ENCODE data around the gene ANKRD24. TPM values are rescaled to one million over a fixed set of nuclear protein-coding genes. Genes with fewer than 3 reads are reported as not detected.

The ANKRD24 gene
- total and polyA plus RNA-seq, 8 donors = 0.29 to 6.1 (median 2.3) TPM; not detected in 1

DNA sequence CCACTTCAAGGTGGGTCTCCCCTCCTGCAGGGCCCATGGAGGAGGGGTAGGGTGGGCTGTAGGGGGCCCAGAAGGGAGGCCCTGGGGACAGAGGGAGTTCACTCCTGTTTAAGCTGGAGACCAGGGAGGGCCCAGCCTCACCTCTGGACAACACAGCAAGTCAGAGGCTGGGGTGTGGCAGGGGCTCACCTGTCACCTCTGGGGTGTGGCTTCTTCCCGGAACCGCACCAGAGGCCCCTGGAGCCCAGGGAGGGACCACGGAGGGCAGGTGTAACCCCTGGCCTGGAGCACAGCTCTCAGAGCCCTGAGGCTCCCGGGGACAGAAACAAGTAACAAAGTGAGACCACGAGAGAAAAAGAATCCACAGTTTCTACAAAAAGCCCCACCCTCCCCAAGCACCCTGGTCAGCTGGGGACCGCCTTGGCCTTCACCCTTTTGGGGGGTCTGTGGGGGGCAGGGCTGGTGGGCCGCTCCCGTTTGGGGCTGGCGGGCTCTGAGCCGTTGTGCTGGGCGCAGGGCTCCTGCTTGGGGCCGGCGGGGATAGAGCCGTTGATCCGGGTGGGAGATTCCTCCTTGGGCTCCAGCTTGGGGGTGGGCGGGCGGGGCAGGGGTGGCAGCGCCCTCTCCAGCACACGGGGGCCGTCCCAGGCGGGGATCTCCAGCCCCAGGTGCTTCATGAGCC lies 8.1 kb upstream of the ANKRD24 start:
- intact Hi-C loops (cut with DNase I; ENCODE audit: low total_unique reads) = no loop called here
- 70 to 81% (median 72%) methylated on average over 10 to 21 of the region's 21 CpGs for WGBS, 5 donors
- no peaks in the 10 kb centered on the region for H3K9me3 ChIP-seq
- no peak for TF ChIP-seq POLR2A (IDR thresholded peaks at IDR 0.05)
- no peak for TF ChIP-seq POLR2AphosphoS5 (IDR thresholded peaks at IDR 0.05)
- no peak for TF ChIP-seq EP300 (IDR thresholded peaks at IDR 0.05)
- TF ChIP-seq, protein P1, sequence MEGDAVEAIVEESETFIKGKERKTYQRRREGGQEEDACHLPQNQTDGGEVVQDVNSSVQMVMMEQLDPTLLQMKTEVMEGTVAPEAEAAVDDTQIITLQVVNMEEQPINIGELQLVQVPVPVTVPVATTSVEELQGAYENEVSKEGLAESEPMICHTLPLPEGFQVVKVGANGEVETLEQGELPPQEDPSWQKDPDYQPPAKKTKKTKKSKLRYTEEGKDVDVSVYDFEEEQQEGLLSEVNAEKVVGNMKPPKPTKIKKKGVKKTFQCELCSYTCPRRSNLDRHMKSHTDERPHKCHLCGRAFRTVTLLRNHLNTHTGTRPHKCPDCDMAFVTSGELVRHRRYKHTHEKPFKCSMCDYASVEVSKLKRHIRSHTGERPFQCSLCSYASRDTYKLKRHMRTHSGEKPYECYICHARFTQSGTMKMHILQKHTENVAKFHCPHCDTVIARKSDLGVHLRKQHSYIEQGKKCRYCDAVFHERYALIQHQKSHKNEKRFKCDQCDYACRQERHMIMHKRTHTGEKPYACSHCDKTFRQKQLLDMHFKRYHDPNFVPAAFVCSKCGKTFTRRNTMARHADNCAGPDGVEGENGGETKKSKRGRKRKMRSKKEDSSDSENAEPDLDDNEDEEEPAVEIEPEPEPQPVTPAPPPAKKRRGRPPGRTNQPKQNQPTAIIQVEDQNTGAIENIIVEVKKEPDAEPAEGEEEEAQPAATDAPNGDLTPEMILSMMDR (IDR thresholded peaks at IDR 0.05) = no peak
- H3K27ac ChIP-seq = no peak overlapping the region
- peaks cover 0 to 35% (median 10%) of the 10 kb centered on the region in 3 donors for H3K27me3 ChIP-seq
- peak in 1 of 2 donors; percentile 50 for DNase-seq
- H3K36me3 ChIP-seq = peaks cover 24 to 55% (median 51%) of the 10 kb centered on the region in 4 donors
- H3K4me1 ChIP-seq = peaks cover 5 to 17% (median 8%) of the 10 kb centered on the region in 4 donors
- no peak overlapping the region for H3K4me3 ChIP-seq

DNA sequence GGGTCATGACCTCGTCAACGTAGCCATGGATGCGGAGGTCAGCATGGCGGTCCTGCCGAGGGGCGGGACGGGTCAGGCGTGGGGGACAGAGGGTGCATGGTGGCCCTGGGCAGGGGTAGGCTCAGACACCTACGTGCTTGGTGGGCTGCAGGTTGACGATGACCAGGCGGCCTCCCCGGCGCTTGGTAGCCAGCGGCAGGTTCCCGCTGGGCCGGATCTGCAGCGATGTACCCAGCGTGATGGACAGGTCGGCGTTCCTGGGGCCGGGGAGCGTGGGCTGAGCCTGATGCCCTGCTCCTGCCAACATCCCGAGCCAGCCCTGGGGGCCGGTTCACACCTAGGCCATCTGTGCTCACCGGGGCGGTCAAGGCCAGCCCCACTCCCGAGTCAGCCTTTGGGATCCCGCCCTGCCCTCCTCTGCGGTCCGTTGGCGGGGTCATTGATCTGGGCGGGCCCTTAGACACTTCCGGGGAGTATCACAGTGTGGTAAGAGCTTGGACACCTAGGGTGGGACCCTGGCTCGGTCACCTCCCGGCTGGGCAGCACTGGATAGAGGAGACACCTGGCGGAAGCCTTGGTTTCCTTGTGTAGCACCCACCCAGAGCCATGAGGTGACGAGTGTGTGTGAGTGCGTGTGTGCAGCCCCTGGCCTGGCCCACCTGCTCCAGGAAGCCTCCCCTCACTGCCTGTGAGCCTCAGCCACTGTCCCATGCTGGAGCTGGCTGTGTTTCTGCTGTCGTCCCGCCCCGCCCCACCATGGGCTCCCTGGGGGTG lies 7.4 kb upstream of the ANKRD24 start:
- TF ChIP-seq POLR2A (IDR thresholded peaks at IDR 0.05) = no peak
- no peak for TF ChIP-seq POLR2AphosphoS5 (IDR thresholded peaks at IDR 0.05)
- TF ChIP-seq, protein P1 (IDR thresholded peaks at IDR 0.05) = no peak
- no peak for TF ChIP-seq EP300 (IDR thresholded peaks at IDR 0.05)

DNA sequence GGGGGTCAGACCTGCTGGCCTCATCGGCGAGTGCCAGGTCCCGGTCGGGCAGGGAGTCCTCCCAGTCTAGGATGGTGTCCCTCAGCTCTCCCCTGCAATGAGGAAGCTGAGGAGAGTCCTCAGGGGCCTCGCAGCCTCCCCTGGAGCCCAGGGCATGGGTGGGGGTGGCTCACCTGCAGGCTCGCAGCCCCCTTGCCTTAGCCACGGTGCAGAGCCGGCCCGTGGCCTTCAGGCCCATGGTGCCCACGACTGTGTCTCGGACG lies 6.9 kb upstream of the ANKRD24 start:
- intact Hi-C loops (cut with DNase I; ENCODE audit: low total_unique reads) = no loop called here
- Histone ChIP-seq H3K9me3 (no peaks in the 10 kb centered on the region), H3K4me1 (peaks cover 5 to 23% (median 14%) of the 10 kb centered on the region in 4 donors), H3K4me3 (no peak overlapping the region), H3K27me3 (peaks cover 0 to 31% (median 10%) of the 10 kb centered on the region in 3 donors), H3K36me3 (peaks cover 24 to 65% (median 59%) of the 10 kb centered on the region in 4 donors), H3K27ac (no peak overlapping the region)
- TF ChIP-seq POLR2AphosphoS5 (IDR thresholded peaks at IDR 0.05) = no peak
- TF ChIP-seq, protein P1 (IDR thresholded peaks at IDR 0.05) = no peak
- DNase-seq = no peak
- 91 to 97% (median 92%) methylated on average over 5 to 12 of the region's 12 CpGs for WGBS, 5 donors

More for the DNA sequence above, 7.4 kb upstream of the ANKRD24 start:
- peaks cover 0 to 32% (median 10%) of the 10 kb centered on the region in 3 donors for H3K27me3 ChIP-seq
- no peak for DNase-seq
- H3K4me1 ChIP-seq = peaks cover 5 to 18% (median 9%) of the 10 kb centered on the region in 4 donors
- H3K27ac ChIP-seq = no peak overlapping the region
- peaks cover 24 to 60% (median 56%) of the 10 kb centered on the region in 4 donors for H3K36me3 ChIP-seq
- 87 to 92% (median 90%) methylated on average over 12 to 41 of the region's 41 CpGs for WGBS, 5 donors
- no peaks in the 10 kb centered on the region for H3K9me3 ChIP-seq
- H3K4me3 ChIP-seq = no peak overlapping the region
- intact Hi-C loops (cut with DNase I; ENCODE audit: low total_unique reads) = no loop called here

DNA sequence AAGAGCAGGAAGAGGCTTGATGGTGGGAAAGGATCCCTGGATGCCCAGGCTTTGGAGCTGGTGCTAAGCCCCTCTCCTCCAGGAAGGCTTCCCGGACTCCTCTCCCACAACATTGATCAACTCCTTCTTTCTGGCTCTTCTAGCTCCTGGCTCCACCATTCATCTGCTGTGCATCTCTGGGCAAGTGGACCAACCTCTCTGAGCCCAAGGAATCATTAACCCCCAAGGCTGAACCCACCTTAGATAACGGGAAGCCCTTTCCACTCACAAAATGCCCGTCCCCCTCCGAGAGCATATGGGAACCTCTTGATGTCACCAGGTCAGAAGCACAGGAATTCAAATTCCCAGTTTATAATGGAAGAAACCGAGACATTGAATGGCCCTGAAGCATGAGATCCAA lies 5.3 kb upstream of the ANKRD24 start:
- peaks cover 24 to 65% (median 60%) of the 10 kb centered on the region in 4 donors for H3K36me3 ChIP-seq
- H3K4me3 ChIP-seq = no peak overlapping the region
- TF ChIP-seq POLR2AphosphoS5 (IDR thresholded peaks at IDR 0.05) (no peak), EP300 (IDR thresholded peaks at IDR 0.05) (no peak), POLR2A (IDR thresholded peaks at IDR 0.05) (no peak)
- TF ChIP-seq, protein P1 (IDR thresholded peaks at IDR 0.05) = no peak
- H3K27me3 ChIP-seq = peaks cover 0 to 16% (median 10%) of the 10 kb centered on the region in 3 donors
- no peaks in the 10 kb centered on the region for H3K9me3 ChIP-seq
- intact Hi-C loops (cut with DNase I; ENCODE audit: low total_unique reads) = no loop called here
- WGBS, 5 donors = 92 to 95% (median 95%) methylated on average over 5 of the region's 5 CpGs
- H3K4me1 ChIP-seq = peaks cover 19 to 38% (median 28%) of the 10 kb centered on the region in 4 donors
- DNase-seq = no peak
- no peak overlapping the region for H3K27ac ChIP-seq

Measured in stomach (tissue), 9 donors.